ENCODE measurements around the gene NAV2. TPM values are rescaled to one million over a fixed set of nuclear protein-coding genes. Genes with fewer than 3 reads are reported as not detected.

NAV2 gene
- total RNA-seq, 1 experiment from 2014 or later = 22.7 TPM

DNA sequence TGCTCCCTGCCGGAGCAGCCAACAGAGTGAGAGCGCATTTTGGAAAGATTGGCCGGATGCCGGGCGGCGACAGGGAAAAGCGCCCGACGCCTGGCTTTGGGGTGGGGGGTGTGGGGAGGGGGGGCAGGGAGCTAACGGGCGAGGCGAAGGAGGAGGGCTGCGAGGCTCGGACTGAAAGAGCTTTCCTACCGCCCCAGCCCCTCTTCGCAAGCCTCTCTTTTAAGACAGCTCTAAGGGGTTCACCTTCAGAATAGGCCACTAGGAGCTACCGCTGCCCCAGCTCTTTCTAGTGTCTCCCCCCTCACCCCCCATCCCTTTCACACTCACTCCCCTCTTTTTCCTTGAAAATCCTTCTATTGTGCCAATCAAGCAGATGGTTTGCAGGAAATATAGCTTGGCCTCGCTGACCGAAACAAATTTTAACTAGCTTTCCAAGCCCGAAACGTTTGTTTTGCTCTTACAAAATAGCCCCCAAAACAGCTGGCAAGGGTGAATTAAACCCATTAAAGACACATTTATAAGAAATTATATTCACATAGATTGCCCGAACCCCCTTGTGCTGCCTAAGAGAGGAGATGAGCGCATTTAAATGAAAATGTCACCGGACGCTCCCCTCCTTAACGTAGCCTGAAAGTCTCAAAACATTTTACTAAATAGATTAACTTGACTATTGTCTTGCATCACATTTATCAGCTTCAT lies 451.3 kb downstream of the NAV2 start:
- no peaks in the 10 kb centered on the region for H3K9me3 ChIP-seq (ENCODE audit: control insufficient read depth, insufficient read depth, low read depth, low read length)
- DNase-seq (ENCODE audit: low read depth, low spot score) = no peak
- intact Hi-C loops (cut with micrococcal nuclease; ENCODE audit: unreplicated experiment) (no loop called here), in situ Hi-C loops (cut with HindIII; ENCODE audit: low pct_unique_long_range_greater_than_20kb, low sequenced_read_pairs) (no loop called here)
- H3K27me3 ChIP-seq (ENCODE audit: control insufficient read depth, insufficient read depth, low read length) = peaks cover 29% of the 10 kb centered on the region
- H3K36me3 ChIP-seq (ENCODE audit: control insufficient read depth, insufficient read depth, low read length) = no peaks in the 10 kb centered on the region
- ATAC-seq = no peak
- H3K4me1 ChIP-seq (ENCODE audit: control insufficient read depth, insufficient read depth, low read length) = no peaks in the 10 kb centered on the region
- H3K4me3 ChIP-seq (ENCODE audit: low read depth in 2 of 2, low read length in 2 of 2) = peak overlapping the region in 1 of 2 experiments; percentile 23; a peak in 1 of 4 replicates
- POLR2A ChIA-PET = interaction anchor here (0.7 kb wide), 1 partner anchor 71 kb away, joined by 9 read pairs; no protein-coding TSS in a partner anchor
- TF ChIP-seq SIN3A (IDR thresholded peaks at IDR 0.05; ENCODE audit: borderline replicate concordance, insufficient read depth, low read depth, low read length) = no peak
- TF ChIP-seq REST (IDR thresholded peaks at IDR 0.05; ENCODE audit: insufficient read depth in 1 of 2, low read depth in 2 of 2, low read length in 1 of 2) = no peak
- TF ChIP-seq POLR2AphosphoS5 (IDR thresholded peaks at IDR 0.05; ENCODE audit: low read depth, low read length) = no peak
- TF ChIP-seq, protein P1, sequence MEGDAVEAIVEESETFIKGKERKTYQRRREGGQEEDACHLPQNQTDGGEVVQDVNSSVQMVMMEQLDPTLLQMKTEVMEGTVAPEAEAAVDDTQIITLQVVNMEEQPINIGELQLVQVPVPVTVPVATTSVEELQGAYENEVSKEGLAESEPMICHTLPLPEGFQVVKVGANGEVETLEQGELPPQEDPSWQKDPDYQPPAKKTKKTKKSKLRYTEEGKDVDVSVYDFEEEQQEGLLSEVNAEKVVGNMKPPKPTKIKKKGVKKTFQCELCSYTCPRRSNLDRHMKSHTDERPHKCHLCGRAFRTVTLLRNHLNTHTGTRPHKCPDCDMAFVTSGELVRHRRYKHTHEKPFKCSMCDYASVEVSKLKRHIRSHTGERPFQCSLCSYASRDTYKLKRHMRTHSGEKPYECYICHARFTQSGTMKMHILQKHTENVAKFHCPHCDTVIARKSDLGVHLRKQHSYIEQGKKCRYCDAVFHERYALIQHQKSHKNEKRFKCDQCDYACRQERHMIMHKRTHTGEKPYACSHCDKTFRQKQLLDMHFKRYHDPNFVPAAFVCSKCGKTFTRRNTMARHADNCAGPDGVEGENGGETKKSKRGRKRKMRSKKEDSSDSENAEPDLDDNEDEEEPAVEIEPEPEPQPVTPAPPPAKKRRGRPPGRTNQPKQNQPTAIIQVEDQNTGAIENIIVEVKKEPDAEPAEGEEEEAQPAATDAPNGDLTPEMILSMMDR (IDR thresholded peaks at IDR 0.05) = no peak
- no peak for TF ChIP-seq TCF7L2 (IDR thresholded peaks at IDR 0.05; ENCODE audit: low read depth, low read length)
- CTCF ChIA-PET = no interaction called here
- H3K27ac ChIP-seq (ENCODE audit: low read length) = no peak overlapping the region
- no TSS peak for BruUV-seq (replicated peaks)

Small RNAs within 50 kb of the gene (microRNA-seq; reads per million reads assigned to microRNA genes)
- not detected for gene MIR4694 (ENCODE audit: unreplicated experiment)
